DLD1 (cell line): ENCODE measurements around the gene TLE5.
"Not testable (repeated sequence)": the region's sequence is repeated elsewhere in the genome, so short reads cannot be mapped to it uniquely, and the experiment has no call there.

Source experiments
- in situ Hi-C: cut with HindIII; loops from 2 replicates; pipeline ENCODE4 v1.10.0; 2017; ENCODE audit warnings: low sequenced_read_pairs

The TLE5 gene

GRCh38 chr19:3096267-3096901 lies 34.1 kb upstream of the TLE5 start:
- in situ Hi-C loops: no loop called here

DNA sequence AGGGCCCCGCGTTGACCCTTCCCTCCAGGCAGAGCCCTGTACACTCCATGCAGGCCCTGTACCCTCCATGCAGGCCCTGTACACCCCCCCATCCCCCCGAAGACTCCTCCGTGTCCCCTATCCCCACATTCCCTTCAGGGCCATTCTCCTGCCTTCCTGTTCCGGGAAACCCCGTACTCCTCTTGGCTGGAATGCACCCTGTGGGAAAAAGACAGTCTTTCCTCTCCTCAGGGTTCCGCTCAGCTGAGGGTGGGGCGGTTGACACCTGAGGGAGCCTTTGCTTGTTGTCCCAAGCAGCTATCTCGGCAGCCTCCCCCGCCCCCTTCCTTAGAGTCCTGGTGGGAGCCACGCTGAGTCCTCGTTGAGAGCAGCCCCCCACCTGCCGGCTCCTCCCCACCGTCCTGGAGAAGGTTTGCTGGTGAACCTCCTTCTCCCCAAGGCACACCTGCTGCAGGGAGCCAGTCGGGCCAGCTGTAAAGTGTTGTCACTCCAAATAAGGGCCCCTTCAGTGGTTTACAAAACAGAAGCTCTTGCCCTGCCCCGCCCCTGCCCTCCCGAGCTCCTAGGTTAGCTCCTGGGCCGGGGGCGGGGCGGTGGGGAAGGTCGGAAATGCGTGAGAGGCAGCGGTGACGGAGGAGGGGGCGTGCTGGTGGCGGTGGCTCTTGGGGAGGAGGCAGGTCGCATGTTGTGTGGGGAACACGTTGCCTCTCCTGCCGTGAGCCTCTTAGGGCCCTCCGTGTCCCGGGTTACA lies 33.3 kb upstream of the TLE5 start:
- in situ Hi-C loops: no loop called here

GRCh38 chr19:3094601-3095440 lies 32.5 kb upstream of the TLE5 start:
- in situ Hi-C loops: no loop called here

DNA sequence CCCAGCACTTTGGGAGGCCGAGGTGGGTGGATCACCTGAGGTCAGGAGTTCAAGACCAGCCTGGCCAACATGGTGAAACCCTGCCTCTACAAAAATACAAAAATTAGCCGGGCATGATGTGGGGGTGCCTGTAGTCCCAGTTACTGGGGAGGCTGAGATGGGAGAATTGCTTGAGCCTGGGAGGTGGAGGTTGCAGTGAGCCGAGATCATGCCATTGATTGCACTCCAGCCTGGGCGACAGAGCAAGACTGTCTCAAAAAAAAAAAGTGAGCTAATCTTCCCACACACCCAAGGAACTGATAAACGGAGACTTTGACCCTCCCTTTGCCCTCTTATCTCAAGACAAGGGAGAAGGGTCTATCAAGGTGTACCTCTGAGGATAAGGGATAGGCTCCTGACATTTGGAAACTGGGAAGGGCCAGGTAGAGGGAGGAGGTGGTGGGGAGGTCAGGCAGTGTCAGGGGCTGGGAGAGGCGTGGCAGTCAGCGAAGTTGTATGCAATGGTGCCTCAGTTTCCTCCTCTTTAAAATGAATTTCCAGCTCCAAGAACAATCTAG lies 27.1 kb upstream of the TLE5 start:
- in situ Hi-C loops: not testable (repeated sequence)

DNA sequence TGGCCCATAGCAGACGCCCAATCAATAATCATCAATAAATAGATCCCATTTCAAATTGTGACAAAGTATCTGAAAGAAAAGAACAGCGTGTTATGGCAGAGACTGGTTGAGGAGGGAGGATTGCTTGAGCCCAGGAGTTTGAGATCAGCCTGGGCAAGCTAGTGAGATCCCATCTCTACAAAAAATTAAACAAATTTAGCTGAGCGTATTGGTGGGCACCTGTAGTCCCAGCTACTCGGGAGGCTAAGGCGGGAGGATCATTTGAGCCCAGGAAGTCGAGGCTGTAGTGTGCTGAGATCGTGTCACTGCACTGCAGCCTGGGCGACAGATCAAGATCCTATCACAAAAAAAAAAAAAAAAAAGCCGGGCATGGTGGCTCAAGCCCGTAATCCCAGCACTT lies 25.5 kb upstream of the TLE5 start:
- in situ Hi-C loops: no loop called here

DNA sequence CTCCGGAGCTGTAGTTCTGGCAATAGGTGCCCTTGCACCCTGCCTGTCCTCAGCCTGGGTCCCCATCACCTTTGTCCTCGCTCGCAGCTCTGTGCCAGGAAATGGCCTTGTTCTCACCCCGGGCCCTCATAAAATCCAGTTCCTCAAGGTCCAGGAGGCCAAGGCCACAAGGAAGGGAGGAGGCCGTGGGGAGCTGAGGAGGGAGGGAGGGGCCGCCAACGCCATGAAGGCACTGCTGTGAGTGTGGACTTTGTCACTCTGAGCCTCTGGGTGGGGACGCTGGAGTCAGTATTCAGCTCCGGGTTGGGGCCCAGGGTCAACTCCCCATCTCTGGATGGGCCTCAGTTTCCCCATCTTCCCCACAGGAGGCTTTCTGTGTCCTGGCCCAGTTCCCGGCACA lies 22.6 kb upstream of the TLE5 start:
- in situ Hi-C loops: no loop called here

DNA sequence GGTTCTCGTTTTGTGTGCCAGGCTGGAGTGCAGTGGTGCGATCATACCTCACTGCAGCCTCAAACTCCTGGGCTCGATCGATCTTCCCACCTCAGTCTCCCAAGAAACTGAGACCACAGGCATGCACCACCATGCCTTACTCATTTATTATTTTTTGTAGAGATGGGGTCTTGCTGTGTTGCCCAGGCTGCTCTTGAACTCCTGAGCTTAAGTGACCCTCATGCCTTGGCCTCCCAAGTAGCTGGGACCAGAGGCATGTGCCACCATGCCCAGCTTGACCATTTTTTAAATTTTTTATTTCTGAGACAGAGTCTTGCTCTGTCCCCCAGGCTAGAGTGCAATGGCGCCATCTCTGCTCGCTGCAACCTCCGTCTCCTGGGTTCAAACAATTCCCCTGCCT lies 21.7 kb upstream of the TLE5 start:
- in situ Hi-C loops: no loop called here

GRCh38 chr19:3082331-3082730 lies 20.0 kb upstream of the TLE5 start:
- in situ Hi-C loops: no loop called here

- in situ Hi-C loops: no loop called here
Observed at GRCh38 chr19:3080286-3080685, 18.0 kb upstream of the TLE5 start.

DNA sequence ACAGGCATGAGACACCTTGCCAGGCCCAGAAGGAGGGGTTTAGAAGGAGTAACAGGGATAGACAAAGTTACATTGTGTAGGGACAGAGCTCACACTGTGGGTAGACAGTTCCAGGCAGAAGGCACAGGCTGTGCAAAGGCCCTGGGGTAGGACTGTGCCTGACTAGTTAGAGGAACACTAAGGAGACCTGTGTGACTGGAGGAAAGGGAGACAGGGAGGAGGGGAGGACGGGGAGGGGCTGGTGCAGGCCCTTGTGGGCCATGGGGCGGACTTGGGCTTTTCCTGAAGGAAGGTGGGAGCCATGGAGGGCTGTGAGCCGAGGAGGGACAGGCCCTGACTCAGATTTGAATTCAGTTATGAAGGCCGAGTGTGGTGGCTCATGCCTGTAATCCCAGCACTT lies 17.3 kb upstream of the TLE5 start:
- in situ Hi-C loops: no loop called here

DNA sequence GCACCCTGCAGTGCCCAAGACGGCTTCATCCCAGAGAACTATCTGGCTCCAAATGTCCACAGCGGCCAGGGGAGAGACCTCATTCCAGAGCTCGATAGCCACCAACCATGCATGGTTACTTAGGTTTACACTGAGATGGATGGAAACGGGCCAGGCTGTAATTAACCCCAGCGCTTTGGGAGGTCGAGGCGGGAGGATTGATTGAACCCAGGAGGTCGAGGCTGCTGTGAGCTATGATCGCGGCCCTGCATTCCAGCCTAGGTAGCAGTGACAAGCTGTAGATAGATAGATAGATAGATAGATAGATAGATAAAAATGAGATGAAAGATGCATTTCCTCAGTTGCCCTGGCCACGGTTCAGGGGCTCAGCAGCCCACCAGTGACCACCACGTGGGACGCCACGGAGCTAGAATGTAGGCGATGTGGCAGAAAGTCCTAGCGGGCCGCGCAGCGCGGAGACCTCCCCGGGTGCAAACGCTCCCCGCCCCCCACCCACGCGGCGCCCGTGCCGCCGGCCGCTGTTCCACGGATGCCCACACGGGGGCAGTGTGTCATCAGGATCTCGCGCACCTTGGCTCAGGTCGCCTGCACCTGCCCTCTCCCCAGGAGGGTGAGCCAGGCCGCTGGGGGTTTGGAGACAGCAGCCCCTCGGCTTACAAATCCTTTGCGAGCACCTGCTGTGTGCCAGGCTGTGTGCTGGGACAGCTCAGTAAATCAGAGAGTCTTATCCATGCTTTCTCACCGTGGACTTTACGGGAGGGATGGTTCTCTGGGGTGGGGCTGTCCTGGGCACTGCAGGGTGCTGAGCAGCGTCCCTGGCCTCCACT lies 13.5 kb upstream of the TLE5 start:
- in situ Hi-C loops: no loop called here

- in situ Hi-C loops: no loop called here
Observed at GRCh38 chr19:3073931-3074595, 11.8 kb upstream of the TLE5 start.

GRCh38 chr19:3073159-3073563 lies 10.9 kb upstream of the TLE5 start:
- in situ Hi-C loops: no loop called here

DNA sequence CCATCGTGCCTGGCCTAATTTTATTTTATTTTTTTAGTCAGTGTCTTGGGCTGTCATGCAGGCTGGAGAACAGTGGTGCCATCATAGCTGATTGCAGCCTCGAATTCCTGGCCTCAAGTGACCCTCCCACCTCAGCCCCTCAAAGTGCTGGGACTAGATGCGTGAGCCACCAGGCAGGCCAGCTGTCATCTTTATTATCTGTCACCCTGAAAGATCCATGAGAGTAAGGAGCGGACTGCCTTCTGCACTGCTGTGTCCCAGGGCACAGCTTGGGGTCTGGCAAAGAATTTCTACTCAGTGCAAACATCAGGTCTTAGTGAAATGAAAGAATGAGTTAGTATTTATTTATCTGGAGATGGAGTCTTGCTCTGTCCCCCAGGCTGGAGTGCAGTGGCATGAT lies 9.5 kb upstream of the TLE5 start:
- in situ Hi-C loops: no loop called here

- in situ Hi-C loops: no loop called here
Observed at GRCh38 chr19:3068071-3068470, 5.8 kb upstream of the TLE5 start.

GRCh38 chr19:3067563-3067962 lies 5.3 kb upstream of the TLE5 start:
- in situ Hi-C loops: no loop called here

DNA sequence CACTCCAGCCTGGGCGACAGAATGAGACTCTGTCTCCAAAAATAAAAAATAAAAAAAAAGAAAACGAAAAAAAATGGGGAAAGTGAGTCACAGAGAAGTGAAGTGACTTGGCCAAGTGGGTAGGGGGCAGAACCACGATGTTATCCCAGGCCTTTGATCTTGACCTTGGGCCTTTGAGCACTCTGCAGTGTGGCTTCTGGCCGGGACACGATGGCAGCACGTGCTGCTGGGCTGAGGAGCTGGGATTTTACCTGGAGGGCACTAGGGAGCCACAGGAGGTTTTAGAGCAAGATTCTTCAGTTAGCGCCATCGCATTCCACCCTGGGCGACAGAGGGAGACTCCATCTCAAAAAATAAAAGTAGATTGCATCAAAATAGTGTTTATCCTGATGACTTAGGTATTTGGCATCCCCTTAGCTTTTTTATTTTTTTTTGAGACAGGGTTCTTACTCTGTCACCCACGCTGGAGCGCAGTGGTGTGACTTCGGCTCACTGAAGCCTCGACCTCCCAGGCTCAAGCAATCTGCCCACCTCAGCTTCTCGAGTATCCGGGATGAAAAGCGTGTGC lies 4.3 kb upstream of the TLE5 start:
- in situ Hi-C loops: no loop called here

DNA sequence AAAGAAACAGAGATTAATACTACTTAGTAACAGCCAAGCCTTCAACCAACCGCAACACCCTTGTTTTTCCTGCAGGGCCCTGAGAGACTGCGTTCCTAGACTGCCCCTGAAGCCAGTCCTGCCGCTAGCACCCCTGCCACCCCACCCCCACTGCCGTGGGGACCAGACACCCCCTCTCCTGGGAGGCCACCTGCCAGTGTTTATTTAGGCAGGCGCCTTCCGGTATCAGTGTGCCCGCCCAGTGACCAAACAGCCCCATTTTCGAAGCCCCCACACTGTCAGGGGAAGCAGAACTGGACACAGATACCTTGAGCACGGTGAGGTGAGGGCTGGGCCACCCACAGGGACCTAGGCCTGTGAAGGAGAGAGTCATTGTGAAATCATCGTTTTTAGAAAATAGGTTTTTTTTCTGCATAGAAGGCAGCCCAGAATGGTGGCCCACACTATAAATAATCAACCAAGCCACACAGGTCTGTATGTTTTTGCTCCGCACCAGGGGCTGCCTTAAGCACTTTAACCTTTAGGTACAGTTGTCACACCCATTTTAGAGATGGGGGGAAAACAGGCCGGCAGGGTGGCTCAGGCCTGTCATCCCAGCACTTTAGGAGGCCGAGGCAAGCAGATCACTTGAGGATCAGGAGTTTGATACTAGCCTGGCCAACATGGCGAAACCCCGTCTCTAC lies 3.5 kb upstream of the TLE5 start:
- in situ Hi-C loops: no loop called here

DNA sequence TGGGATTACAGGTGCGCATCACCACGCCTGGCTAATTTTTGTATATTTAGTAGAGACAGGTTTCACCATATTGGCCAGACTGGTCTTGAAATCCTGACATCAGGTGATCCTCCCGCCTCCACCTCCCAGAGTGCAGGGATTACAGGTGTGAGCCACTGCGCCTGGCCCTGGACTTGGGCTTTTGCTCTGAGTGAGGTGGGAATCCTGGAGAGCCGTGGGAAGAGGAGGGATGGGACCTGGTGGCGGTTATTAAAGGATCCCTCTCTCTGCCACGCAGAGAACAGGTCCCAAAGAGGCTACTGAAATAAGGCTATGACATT lies 1.7 kb upstream of the TLE5 start:
- in situ Hi-C loops: no loop called here
